Dermis blood vessel endothelial cell (primary cell): Measurements from ENCODE around the gene DNAJC22. TPM values are rescaled to one million over a fixed set of nuclear protein-coding genes. Genes with fewer than 3 reads are reported as not detected.
A peak's percentile ranks its signal among the peaks of the same experiment; 100 is the strongest.

ENCODE experiments used
- DNase-seq: peaks from one replicate; pipeline ENCODE4 v3.0.0; 2010
- total RNA-seq: library from RNA; depleted of rRNA; stranded (reverse); fragments of >200 nt; gene quantifications from 2 replicates; pipeline ENCODE4 v1.2.3, GENCODE V29; 2014

Gene DNAJC22
- total RNA-seq, 1 donor from 2014 or later = 0.85 TPM

DNA sequence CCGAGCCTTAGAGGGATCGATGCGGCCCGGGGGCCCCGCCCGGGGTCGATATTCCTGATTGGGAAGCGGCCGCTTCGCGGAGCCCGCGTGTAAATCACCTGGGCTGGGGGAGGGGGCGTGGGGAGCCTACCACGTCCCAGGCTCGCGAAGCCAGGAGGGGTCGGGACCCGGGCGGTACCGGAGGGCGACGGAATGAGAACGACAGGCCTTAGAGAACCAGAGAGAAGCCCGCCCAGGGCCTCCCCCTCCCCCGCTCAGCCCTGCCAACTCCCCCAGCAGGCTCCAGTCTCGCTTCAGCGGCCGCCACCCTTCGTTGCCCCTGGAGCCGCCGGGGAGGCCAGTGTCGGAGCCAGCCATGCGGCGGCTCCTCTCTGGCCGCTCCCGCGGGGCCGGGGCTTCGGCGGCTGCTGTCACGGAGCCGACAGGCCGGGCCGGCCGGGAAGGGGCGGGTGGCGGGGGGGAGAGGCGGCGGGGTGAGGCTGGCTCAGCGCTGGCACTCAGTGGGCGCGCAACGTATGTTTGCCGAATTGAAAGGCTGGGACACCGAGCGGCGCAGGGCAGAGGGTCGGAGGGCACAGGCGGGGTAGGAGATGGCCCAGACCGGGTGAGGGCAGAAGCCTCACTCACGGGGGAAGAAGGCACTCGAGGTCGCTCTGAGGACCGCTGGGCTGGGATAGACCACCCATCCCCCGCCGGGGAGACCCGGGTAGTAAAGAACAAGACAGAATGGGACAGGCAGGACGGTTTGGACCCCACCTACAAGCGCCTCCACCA, 1.4 kb upstream of the DNAJC22 start:
- peak; percentile 16 for DNase-seq

DNA sequence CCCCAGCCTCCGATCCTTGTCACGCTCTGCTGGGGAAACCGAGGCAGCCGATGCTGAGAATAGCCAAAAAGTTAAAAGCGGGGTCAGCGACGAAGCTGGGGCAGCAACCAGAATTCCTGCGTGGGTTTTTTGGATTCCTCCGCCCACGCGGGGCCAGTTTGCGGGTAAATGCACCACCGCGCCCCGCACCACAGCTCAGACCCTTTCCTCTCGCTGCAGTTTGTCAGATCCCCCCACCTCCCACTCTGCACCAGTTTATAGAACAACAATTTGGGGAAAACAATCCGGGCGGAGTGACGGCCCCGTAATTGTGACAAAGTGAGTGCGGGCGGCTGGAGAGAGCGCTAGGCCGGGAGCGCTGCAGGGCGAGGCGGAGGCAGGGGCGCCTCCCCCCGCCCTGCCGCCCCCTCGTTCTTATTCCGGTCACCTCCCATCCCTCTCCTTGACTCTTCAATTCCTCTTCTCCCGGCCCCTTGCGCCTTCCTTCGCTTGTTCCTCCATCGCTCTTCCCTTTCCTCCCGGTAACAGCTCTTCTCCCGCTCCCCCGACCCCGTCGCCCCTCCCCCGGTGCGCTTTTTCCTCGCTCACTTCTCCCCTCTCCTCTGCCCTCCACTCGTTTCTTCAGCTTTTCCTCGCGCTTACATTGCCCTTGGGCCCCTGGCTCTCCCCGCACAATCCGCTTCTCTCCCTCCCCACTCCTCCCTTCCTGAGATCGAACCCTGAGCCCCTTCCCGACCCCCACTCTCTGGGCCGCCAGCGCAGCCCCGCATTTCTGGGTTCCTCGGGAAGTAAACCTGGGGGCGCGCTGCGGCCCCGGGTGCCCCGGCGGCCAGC, 646 bp upstream of the DNAJC22 start:
- DNase-seq = no peak

DNA sequence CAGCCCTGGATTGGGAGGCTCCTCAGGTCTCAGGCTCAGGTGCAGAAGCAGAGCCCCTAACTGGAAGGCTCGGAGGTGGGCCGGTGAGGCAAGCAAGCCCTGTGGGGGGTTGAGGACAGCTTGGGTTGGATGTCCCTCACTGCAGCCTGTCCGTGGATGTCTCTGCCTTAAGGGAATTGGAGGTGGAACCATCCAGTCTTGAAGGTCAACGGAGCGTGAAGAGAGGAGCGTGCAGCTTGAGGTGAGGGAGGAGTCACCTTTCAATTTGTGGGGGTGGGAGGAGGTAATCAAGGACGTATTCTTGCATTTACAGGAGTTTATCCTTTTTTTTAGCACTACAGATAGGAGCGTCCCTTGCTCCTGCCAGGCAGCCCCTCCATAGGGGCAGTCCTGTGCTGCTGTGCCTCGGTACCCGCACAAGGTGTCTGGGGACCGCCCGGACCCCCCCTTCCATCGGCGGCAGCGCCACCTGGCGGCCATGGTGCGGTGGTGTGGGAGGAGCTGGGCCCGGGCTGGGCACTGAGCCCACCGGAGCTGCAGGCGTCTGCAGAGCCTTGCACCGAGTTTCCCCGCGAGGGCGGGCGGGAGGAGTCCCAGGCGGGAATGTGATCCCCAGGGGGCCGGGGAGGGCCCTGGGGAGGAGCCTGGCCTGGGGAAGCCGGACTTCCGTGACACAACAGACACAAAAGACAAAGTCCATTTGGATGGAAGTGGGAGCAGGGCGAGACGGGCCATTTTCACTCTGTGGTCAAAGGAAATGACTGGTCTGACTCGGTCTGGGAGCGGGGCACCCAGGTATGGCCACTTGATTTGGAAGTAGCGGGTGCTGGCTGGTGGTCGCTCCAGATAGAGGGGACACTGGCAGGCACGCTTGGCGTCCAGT, 864 bp downstream of the DNAJC22 start:
- DNase-seq = peak; percentile 76

DNA sequence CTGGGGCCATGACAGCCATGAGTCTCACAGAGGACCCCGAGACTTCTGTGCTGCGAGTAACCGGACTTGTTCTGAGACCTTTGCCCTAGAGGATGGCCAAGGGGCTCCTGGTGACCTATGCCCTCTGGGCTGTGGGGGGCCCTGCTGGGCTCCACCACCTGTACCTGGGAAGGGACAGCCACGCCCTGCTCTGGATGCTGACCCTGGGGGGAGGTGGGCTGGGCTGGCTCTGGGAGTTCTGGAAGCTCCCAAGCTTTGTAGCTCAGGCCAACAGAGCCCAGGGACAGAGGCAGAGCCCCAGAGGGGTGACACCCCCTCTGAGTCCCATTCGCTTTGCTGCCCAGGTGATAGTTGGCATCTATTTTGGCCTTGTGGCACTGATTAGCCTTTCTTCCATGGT, 2.1 kb downstream of the DNAJC22 start:
- no peak for DNase-seq

DNA sequence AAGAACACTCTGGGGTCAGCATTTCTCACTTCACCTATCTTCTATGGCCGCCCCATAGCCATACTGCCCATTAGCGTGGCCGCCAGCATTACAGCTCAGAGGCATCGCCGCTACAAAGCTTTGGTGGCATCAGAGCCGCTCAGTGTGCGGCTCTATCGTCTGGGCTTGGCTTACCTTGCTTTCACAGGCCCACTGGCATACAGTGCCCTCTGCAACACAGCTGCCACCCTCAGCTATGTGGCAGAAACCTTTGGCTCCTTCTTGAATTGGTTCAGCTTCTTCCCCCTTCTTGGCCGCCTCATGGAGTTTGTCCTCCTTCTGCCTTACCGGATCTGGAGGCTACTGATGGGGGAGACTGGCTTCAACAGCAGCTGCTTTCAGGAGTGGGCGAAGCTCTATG, 2.6 kb downstream of the DNAJC22 start:
- DNase-seq = no peak

DNA sequence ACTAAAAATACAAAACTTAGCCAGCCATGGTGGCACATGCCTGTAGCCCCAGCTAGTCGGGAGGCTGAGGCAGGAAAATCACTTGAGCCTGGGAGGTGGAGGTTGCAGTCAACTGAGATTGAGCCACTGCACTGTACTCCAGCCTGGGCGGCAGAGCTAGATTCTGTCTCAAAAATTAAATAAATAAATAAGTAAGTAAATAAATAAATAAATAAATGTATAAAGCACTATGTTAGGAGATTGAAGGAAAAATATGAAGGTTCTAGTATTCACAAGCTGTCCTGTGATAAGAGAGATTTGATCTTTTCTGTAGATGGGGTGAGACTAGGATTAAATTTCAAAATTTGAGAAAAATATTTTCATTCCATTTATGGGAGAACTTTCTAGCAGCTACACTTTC, 5.7 kb downstream of the DNAJC22 start:
- DNase-seq = no peak

DNA sequence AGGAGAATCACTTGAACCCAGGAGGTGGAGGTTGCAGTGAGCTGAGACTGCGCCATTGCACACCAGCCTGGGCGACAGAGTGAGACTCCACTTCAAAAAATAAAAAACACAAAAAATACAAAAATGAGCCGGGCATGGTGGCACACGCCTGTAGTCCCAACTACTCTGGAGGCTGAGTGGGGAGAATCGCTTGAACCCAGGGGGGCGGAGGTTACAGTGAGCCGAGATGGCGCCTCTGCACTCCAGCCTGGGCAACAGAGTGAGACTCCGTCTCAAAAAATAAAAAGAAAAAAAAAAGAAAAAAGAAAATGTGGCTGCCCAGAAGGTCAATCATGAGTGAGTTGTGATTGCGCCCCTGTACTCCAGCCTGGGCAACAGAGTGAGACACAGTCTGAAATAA, 9.2 kb downstream of the DNAJC22 start:
- DNase-seq = no peak

DNA sequence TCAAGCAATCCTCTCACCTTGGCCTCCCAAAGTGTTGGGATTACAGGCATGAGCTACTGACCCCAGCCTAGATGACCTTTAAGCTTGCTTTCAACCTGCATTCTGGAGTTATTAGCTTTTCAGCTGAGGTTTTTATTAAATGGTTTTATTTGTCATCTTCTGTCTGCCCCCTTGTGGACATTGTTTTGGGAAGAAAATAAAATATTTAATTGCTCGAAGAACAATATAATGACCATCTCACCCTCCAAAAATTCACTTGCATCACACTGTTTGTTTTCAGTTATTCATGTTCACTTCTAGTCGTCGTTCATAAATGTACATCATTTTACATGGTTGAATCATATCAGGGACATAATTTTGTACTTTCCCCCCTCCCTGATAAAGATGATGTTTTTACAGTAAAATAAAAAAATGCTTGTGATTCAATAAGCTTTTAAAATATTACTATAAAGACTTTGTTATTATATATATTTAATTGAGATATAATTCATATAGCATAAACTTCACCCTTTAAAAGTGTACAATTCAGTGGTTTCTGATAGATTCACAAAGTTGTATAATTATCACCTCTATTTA, 10.5 kb downstream of the DNAJC22 start:
- DNase-seq = peak; percentile 71

DNA sequence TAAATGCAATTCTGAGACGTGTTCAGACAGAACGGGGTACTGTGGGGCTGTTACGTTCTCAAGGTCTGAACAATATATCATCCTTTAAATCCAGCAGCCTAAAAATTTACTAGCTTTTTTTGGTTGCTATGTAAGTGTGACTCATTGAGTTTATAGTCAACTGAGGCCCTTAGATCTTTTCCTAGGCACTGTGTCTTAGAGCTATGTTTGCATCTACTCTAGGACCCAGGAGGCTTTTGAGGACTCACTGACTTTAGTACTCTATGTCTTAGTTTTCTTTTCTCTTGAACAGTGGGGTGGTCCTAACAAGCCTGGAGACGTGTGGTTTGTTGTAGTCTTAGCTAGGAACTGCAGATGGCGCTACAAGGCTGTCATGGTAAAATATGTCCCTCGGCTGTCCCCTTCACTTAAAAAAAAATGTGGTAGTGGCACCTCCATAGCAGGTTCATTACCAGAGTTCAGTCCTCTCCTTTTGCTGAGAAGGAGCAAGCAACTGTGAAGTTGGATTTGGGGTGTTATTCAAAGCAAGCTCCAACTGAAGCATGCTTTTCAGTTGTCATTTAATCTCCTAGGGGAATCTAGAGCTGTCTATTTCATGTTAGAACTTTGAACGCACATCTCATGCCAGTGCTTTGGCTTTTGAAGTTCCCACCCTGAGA, 11.9 kb downstream of the DNAJC22 start:
- DNase-seq = peak; percentile 88

DNA sequence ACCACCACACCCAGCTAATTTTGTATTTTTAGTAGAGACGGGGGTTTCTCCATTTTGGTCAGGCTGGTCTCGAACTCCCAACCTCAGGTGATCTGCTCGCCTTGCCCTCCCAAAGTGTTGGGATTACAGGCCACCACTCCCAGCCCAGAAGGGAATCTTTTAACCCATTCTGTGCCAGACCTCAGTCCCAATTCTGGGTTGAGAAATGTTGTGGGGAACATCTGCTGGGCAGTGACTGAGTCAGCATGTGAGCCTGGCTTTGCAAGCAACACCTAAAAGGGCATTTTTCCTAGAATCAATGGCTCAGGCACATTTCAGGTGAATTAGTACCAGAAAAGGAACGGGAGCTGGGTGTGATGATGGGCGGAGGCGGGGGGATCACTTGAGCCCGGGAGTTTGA, 13.0 kb downstream of the DNAJC22 start:
- DNase-seq = no peak

DNA sequence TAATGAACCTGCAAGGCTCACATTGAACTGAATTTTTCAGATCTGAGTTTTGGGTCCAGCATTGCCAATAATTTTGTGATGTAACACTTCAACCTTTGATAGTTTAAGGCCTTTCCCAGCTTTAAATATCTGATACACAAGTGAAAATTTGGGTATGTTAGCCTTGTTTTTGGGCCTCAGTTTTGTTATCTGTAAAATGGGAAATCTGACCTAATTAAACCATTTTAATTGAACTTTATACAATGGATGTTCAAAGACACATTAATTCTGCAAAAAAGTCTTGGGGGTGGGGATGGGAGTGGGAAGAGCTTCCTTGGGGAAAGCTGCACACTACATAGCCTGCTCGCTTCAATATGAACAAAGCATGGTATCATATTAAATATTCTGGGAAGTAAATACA, 15.4 kb downstream of the DNAJC22 start:
- no peak for DNase-seq

DNA sequence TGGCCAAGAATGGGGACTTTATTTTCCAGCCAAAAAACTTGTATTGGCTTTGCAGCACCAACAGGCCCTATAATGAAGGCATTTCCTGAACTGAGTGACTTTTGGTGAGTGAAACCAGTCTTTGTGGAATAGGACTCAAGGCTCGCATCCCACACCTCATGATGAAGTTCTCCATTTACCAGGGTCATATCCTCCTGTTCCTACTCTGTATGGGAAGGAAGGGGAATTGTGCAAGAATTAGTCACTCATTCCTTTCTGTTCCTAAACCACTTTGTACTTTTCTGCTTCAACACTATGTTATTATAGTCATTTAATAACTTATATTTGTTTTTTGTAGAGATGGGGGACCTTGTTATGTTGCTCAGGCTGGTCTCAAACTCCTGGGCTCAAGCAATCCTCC, 18.3 kb downstream of the DNAJC22 start:
- peak; percentile 76 for DNase-seq

DNA sequence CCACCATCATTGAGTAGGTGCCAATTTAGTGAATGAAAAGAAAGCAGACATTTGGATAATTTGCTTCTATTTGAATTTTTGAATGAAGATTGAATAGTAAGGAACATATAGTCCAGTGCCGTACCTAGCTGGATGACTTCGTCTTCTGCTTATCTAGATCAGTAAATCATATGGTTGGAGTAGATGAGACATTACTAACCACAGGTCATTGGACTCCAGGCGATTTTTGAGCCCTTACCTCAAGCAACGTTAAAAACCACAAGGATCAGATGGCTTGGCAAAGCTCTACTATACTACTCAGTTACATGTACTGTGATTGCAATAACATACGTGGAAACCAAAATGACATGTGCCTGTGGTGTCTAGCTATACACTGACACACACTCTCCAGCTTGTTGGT, 18.9 kb downstream of the DNAJC22 start:
- DNase-seq = no peak

DNA sequence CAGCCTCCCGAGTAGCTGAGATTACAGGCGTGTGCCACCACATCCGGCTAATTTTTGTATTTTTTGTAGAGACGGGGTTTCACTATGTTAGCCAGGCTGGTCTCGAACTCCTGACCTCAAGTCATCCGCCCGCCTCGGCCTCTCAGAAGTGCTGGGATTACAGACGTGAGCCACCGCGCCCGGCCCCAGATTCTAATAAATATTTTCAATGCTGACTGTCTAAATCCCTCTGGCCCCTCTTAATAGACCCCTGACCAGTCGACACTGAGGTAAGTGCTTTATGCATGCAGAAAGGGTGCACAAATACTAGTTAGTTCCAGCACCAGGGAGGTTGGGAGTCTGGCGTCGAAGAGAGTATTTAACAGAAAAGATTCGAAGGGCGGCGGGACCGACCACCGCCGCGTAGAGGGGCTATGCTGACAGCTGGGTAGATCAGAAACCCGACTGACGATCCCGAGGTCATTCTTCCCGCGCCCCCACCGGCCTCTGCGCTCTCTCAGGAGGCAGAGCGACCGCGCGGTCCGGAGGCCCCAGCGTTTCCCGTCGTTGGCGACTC, 19.5 kb downstream of the DNAJC22 start:
- no peak for DNase-seq

DNA sequence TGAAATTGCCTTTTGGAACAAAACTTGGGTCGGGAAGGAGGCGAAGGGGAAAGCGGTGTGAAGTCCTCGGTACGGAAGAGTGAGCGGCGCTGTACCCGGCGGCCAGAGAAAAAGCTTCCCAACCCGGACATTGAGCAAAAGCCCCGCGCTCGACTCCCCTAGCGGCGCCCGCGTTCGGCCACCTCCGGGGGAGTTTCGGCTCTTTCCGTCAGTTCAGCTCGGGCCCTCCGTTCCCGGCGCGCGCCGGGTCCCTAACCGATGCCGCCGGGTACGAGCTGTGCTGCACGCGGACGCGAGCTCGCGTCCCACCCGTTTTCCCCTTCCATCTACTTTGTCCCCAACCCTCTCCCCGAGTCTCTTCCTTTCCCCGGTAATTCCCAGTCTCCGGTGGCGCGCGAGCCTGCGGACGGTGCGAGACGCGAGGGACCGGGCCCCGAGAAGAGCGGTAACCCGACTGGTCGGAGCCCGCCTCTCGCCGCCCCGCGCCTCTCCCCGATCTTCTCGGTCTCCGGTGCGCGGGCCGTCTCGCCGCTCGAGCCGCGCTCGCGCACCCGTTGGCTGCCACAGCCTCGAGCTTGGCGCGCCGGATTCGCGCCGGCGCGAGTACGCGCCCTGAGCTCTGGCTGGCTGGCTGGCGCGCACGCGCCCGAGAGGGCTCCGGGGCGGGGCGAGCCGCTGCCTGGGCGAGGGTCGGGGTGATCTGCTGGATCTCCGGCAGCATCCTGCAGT, 20.1 kb downstream of the DNAJC22 start:
- peak; percentile 97 for DNase-seq

DNA sequence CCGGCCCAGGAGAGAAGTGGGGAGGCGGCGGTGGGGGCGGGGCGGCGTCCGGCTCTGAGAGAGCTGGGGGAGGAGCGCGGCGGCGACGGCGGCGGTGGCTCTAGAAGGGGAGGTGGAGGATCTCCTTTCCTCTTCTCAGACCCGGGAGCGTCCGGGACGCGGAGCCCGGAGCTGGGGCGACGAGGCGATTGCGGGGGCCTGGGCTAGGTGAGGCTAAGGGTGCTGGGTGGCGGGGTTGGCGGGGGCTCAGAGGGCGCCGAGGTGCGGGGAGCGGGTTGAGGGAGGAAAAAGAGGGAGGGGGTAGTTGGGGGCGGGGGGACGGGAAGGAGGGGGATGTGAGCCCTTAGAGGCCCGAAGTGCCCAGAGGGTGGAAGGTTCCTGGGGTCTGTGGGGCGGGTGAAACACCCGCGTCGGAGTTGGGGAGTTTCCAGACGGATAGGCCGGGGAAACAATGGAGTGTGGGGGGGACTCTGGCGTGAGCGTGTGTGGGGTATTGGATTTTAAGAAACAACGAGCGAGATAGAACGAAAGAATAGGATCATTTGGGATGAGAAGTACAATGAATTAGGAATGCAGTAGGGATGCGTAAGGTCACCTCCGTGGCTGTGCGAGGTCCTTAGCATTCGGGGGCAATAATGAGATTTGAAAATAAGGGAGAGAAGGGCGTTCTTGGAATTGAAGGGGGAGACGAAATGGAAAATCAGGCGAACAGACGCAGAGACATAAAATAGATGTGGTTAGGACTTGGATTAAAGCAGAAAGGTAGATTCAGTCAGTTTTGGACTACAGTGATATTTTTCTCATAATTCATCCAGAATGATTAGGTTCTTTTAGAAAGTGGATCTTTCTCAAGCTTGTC, 20.9 kb downstream of the DNAJC22 start, which contains the start of gene SPATS2:
Gene SPATS2 (plus strand): TSS at position 82 of the 859 bp plus-strand sequence. CDS start 93,551 bp downstream, outside the sequence.
- DNase-seq = peak; percentile 63

DNA sequence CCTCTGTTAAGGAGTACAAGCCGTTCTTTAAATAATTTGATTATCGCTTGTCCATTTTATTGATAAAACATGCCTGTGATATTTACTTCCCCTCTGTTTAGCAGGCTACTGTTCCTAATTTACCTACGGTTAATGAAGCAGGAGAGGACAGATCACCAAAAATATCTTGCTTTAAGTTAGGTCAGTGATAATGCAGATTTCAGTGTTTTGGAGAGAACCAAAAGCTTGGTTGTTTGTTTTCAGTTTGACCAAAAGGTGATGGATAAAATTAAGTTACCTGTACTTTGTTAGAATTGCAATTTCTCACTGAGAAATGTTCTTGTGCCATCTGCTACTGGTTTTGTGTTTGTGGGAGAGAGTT, 21.5 kb downstream of the DNAJC22 start:
- peak; percentile 12 for DNase-seq

DNA sequence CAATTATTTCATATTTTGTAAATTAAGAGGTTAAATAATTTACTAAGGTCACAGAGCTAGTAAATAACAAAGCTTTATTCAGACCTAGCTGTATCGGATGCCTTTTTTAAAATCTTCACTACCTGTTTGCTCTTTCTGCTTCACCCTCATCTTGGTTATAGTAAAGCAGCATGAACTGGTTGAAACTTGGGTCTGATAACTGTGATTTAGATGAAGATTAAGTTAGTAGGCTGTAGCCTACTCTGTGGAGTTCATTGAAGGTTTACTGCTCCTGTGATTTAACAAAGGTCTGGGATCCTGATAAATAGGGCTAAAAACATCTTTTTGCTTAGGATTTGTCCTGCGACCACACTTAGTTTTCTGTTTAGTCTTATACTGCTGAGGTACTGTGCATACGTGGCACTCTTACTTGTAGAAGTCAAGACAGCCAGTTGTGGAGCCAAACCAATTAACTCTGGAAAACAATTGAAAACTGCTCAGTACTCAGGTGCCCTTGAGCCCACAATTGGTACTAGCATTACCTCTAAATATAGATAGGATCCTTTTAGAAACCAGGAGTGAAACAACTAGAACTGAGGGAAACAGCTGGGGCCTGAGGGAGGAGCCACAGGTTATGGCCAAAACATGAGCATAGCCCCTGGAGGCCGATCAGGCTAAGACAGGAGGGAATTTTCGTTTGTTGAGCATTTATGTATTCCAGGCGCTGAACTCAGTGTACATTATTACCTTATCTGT, 22.9 kb downstream of the DNAJC22 start:
- DNase-seq = peak; percentile 72

DNA sequence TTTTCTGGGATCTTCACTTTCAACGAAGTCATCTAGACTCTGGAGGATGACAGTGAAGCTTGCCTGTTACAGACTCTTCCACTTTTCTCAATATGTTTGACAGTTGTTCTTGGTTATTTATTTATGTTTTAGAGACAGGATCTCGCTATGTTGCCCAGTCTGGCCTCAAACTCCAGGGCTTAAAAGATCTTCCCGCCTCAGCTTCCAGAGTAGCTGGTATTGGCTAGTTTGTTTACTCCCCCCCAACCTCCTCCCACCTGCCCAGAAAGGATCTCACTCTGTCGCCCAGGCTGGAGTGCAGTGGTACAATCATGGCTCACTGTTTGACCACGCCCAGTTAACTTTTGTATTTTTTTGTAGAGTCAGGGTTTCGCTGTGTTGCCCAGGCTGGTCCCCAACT, 23.9 kb downstream of the DNAJC22 start:
- DNase-seq = no peak
